Measurements from ENCODE around the gene VEPH1. TPM values are rescaled to one million over a fixed set of nuclear protein-coding genes. Genes with fewer than 3 reads are reported as not detected.

The VEPH1 gene
- total and polyA plus RNA-seq, 9 of the 15 experiments (the other 6 are each of a cell fraction or from before 2014, with no cell fraction given), result 4.5 to 15.6 (median 5.8) TPM

DNA sequence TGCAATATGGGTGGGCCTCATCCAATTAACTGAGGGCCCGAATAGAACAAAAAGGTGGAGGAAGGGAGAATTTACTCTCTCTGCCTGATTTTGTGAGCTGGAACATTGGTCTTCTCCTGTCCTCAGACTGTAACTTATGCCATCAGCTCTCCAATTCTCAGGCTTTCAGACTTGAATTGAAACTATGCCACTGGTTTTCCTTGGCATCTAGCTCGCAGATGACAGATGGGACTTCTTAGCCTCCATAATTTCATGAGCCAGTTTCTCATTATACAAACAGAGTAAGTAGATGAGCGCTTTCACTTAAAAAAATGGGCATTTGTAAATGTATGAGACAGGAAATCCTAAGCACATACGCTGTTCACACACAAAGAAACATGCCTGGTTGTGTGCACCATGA, 75.3 kb downstream of the VEPH1 start (continued):
- TF ChIP-seq ZFX (CRISPR knock-in tag; IDR thresholded peaks at IDR 0.05) (no peak), SIN3A (IDR thresholded peaks at IDR 0.05; ENCODE audit: borderline replicate concordance in 2 of 2, control insufficient read depth in 1 of 2, low read depth in 2 of 2, low read length in 2 of 2) (no peak)
- TF ChIP-seq, protein P1, sequence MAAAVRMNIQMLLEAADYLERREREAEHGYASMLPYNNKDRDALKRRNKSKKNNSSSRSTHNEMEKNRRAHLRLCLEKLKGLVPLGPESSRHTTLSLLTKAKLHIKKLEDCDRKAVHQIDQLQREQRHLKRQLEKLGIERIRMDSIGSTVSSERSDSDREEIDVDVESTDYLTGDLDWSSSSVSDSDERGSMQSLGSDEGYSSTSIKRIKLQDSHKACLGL (CRISPR knock-in tag; IDR thresholded peaks at IDR 0.05; ENCODE audit: borderline replicate concordance, poor library complexity, severe bottlenecking), result no peak

DNA sequence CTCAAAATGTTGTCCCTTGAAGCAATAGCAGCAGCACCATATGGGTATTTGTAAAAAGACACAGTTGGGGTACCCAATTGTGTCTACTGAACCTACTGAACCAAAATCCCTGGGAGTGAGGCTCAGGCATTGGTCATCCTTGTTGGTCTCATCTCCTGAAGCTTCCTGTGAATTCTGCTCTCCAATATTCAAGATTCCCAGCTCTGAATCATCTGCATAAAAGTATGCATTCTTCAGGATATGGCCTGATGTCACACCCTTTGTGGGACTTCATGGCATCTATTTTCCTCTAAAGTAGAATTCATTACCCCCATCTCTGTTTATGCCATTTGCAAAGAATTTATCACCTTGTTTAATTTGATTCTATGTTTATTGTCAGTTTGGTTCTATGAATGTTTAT, 79.9 kb downstream of the VEPH1 start:
- BruUV-seq (replicated peaks), result no TSS peak
- H3K27me3 ChIP-seq (ENCODE audit: control insufficient read depth in 2 of 2, insufficient read depth in 2 of 2, low read length in 2 of 2), result no peaks in the 10 kb centered on the region
- no peaks in the 10 kb centered on the region for H3K79me2 ChIP-seq (ENCODE audit: control insufficient read depth, insufficient read depth, low read length)
- no peak overlapping the region for H3K4me2 ChIP-seq (ENCODE audit: insufficient read depth, low read length)
- no peaks in the 10 kb centered on the region for H3K4me1 ChIP-seq (replicated peaks in 1 of 2; ENCODE audit: control insufficient read depth in 2 of 2, insufficient read depth in 2 of 2, low read length in 2 of 2)
- no peak for FAIRE-seq
- H3K27ac ChIP-seq (ENCODE audit: extremely low read depth, low read depth, low read length), result no peak overlapping the region
- no peak overlapping the region for H3K9ac ChIP-seq (ENCODE audit: insufficient read depth in 1 of 2, low read depth in 2 of 2, low read length in 2 of 2)
- no peaks in the 10 kb centered on the region for H3K36me3 ChIP-seq (ENCODE audit: control insufficient read depth, insufficient read depth, low read length)
- no peaks in the 10 kb centered on the region for H4K20me1 ChIP-seq (replicated peaks; ENCODE audit: control insufficient read depth, insufficient read depth, low read length)
- in situ Hi-C loops (cut with MboI), result no loop called here
- CTCF ChIA-PET (ENCODE audit: low intra/inter-chr PET ratio), result no interaction called here
- DNase-seq (ENCODE audit: extremely low read depth in 1 of 4, low spot score in 3 of 4), result no peak
- H3K4me3 ChIP-seq, result no peak overlapping the region
- POLR2A ChIA-PET, result no interaction called here
- no peak overlapping the region for H2AFZ ChIP-seq (ENCODE audit: low read depth, low read length)
- H3K9me1 ChIP-seq (ENCODE audit: control insufficient read depth, insufficient read depth, low read length), result no peaks in the 10 kb centered on the region
- H3K9me3 ChIP-seq (replicated peaks; ENCODE audit: control insufficient read depth, insufficient read depth, low read depth, low read length), result no peaks in the 10 kb centered on the region
- no peak for ATAC-seq
- intact Hi-C loops (cut with micrococcal nuclease), result no loop called here
- TF ChIP-seq RBM22 (IDR thresholded peaks at IDR 0.05; ENCODE audit: low read depth, low read length, poor library complexity, severe bottlenecking) (no peak), HDAC8 (tag; IDR thresholded peaks at IDR 0.05) (no peak), CHD2 (IDR thresholded peaks at IDR 0.05; ENCODE audit: low read depth, low read length) (no peak), KAT7 (CRISPR knock-in tag; IDR thresholded peaks at IDR 0.05; ENCODE audit: borderline replicate concordance) (no peak), ZNF282 (CRISPR knock-in tag; IDR thresholded peaks at IDR 0.05) (no peak), RBFOX2 (IDR thresholded peaks at IDR 0.05; ENCODE audit: low read depth, low read length) (no peak), CBX1 (IDR thresholded peaks at IDR 0.05; ENCODE audit: low read depth) (no peak), TSC22D4 (tag; IDR thresholded peaks at IDR 0.05) (no peak), CXXC5 (CRISPR knock-in tag; IDR thresholded peaks at IDR 0.05) (no peak), MED1 (CRISPR knock-in tag; IDR thresholded peaks at IDR 0.05; ENCODE audit: borderline replicate concordance) (no peak), CREBBP (IDR thresholded peaks at IDR 0.05; ENCODE audit: low read depth, low read length) (no peak), ZNF253 (CRISPR knock-in tag; conservative IDR thresholded peaks at IDR 0.05) (no peak), CSDE1 (IDR thresholded peaks at IDR 0.05) (no peak)
- TF ChIP-seq, protein P2, sequence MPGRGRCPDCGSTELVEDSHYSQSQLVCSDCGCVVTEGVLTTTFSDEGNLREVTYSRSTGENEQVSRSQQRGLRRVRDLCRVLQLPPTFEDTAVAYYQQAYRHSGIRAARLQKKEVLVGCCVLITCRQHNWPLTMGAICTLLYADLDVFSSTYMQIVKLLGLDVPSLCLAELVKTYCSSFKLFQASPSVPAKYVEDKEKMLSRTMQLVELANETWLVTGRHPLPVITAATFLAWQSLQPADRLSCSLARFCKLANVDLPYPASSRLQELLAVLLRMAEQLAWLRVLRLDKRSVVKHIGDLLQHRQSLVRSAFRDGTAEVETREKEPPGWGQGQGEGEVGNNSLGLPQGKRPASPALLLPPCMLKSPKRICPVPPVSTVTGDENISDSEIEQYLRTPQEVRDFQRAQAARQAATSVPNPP (IDR thresholded peaks at IDR 0.05; ENCODE audit: borderline replicate concordance, insufficient read depth, insufficient read length), result no peak
- TF ChIP-seq, protein P3, sequence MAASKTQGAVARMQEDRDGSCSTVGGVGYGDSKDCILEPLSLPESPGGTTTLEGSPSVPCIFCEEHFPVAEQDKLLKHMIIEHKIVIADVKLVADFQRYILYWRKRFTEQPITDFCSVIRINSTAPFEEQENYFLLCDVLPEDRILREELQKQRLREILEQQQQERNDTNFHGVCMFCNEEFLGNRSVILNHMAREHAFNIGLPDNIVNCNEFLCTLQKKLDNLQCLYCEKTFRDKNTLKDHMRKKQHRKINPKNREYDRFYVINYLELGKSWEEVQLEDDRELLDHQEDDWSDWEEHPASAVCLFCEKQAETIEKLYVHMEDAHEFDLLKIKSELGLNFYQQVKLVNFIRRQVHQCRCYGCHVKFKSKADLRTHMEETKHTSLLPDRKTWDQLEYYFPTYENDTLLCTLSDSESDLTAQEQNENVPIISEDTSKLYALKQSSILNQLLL (CRISPR knock-in tag; IDR thresholded peaks at IDR 0.05; ENCODE audit: borderline replicate concordance), result no peak
- TF ChIP-seq, protein P4, sequence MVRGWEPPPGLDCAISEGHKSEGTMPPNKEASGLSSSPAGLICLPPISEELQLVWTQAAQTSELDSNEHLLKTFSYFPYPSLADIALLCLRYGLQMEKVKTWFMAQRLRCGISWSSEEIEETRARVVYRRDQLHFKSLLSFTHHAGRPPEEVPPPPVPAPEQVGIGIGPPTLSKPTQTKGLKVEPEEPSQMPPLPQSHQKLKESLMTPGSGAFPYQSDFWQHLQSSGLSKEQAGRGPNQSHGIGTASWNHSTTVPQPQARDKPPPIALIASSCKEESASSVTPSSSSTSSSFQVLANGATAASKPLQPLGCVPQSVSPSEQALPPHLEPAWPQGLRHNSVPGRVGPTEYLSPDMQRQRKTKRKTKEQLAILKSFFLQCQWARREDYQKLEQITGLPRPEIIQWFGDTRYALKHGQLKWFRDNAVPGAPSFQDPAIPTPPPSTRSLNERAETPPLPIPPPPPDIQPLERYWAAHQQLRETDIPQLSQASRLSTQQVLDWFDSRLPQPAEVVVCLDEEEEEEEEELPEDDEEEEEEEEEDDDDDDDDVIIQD (CRISPR knock-in tag; IDR thresholded peaks at IDR 0.05), result no peak
